Panc1 (cell line): ENCODE data around the gene VARS1.

ENCODE experiments used
- POLR2AphosphoS5 ChIP-seq: IDR thresholded peaks from 2 replicates; pipeline ENCODE4 v1.6.1; 2012; ENCODE audit warnings: mild to moderate bottlenecking, low read depth, low read length, moderate library complexity
- SIN3A ChIP-seq: IDR thresholded peaks from 2 replicates; pipeline ENCODE4 v1.6.1; 2012; ENCODE audit warnings: low read depth, mild to moderate bottlenecking, low read length, moderate library complexity, borderline replicate concordance; ENCODE audit not compliant: insufficient read depth
- TCF7L2 ChIP-seq: IDR thresholded peaks from 2 replicates; pipeline ENCODE4 v1.6.1; 2011; ENCODE audit warnings: mild to moderate bottlenecking, low read depth, low read length, inconsistent platforms
- TF ChIP-seq, protein P1 (sequence below): fragments of 450-650 bp; IDR thresholded peaks from 2 replicates; pipeline ENCODE4 v1.5.1; 2017; ENCODE audit warnings: mild to moderate bottlenecking
- TF ChIP-seq, protein P2 (sequence below), 2 experiments: IDR thresholded peaks; 2 replicates each; pipeline ENCODE4 v1.6.1; 2011 to 2012; ENCODE audit warnings: low read depth in 2 of 2, control low read depth in 1 of 2, low read length in 1 of 2, mild to moderate bottlenecking in 1 of 2, moderate library complexity in 1 of 2; ENCODE audit not compliant: insufficient read depth in 1 of 2

DNA sequence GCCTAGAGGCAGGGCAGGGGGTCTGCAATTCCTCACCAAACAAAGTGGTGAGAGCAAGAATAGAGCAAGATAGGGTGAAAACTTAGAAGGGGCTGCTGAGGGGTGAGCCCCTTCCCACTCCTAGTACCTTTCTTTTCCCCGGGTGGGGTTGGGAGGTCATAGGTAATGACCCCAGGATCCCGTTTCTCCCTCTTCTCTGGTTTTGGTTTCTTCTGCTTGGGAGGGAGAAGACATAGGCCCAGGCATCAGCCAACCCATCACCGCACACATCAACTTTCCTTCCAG, 3.5 kb downstream of the VARS1 start:
- TF ChIP-seq, protein P1, sequence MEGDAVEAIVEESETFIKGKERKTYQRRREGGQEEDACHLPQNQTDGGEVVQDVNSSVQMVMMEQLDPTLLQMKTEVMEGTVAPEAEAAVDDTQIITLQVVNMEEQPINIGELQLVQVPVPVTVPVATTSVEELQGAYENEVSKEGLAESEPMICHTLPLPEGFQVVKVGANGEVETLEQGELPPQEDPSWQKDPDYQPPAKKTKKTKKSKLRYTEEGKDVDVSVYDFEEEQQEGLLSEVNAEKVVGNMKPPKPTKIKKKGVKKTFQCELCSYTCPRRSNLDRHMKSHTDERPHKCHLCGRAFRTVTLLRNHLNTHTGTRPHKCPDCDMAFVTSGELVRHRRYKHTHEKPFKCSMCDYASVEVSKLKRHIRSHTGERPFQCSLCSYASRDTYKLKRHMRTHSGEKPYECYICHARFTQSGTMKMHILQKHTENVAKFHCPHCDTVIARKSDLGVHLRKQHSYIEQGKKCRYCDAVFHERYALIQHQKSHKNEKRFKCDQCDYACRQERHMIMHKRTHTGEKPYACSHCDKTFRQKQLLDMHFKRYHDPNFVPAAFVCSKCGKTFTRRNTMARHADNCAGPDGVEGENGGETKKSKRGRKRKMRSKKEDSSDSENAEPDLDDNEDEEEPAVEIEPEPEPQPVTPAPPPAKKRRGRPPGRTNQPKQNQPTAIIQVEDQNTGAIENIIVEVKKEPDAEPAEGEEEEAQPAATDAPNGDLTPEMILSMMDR = no peak
- no peak for TF ChIP-seq TCF7L2
- no peak for TF ChIP-seq POLR2AphosphoS5
- TF ChIP-seq, protein P2, sequence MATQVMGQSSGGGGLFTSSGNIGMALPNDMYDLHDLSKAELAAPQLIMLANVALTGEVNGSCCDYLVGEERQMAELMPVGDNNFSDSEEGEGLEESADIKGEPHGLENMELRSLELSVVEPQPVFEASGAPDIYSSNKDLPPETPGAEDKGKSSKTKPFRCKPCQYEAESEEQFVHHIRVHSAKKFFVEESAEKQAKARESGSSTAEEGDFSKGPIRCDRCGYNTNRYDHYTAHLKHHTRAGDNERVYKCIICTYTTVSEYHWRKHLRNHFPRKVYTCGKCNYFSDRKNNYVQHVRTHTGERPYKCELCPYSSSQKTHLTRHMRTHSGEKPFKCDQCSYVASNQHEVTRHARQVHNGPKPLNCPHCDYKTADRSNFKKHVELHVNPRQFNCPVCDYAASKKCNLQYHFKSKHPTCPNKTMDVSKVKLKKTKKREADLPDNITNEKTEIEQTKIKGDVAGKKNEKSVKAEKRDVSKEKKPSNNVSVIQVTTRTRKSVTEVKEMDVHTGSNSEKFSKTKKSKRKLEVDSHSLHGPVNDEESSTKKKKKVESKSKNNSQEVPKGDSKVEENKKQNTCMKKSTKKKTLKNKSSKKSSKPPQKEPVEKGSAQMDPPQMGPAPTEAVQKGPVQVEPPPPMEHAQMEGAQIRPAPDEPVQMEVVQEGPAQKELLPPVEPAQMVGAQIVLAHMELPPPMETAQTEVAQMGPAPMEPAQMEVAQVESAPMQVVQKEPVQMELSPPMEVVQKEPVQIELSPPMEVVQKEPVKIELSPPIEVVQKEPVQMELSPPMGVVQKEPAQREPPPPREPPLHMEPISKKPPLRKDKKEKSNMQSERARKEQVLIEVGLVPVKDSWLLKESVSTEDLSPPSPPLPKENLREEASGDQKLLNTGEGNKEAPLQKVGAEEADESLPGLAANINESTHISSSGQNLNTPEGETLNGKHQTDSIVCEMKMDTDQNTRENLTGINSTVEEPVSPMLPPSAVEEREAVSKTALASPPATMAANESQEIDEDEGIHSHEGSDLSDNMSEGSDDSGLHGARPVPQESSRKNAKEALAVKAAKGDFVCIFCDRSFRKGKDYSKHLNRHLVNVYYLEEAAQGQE (IDR thresholded peaks at IDR 0.05; ENCODE audit: insufficient read depth in 1 of 2, low read depth in 2 of 2, low read length in 1 of 2) = no peak
- TF ChIP-seq SIN3A = no peak
